ENCODE results near the gene ZWILCH. TPM values are rescaled to one million over a fixed set of nuclear protein-coding genes. Genes with fewer than 3 reads are reported as not detected.
A peak's percentile ranks its signal among the peaks of the same experiment; 100 is the strongest.

The ZWILCH gene
- total and polyA plus RNA-seq, 8 donors: 1.2 to 4.3 (median 3.1) TPM

DNA sequence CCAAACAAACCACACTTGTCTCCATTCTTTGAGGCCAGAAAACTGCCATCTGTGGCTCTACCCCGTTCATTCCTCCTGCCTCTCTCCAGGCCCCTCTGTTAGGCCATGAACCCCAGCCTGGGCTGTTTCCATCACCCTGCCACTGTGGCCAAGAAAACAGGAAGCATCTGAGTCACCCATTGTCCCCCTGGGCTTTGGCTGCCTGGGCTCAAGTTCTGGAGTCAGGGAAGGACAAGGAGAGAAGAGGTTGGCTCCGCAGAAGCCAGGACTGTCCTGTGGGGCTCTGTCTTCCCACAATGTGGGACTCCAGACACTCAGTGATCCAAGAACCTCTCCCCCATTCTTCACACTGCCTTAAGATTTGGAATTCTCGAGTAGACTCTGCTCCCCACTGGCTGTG lies 75.5 kb downstream of the ZWILCH start:
- Histone ChIP-seq H3K36me3 (no peaks in the 10 kb centered on the region), H3K9me3 (no peaks in the 10 kb centered on the region), H3K4me1 (no peaks in the 10 kb centered on the region), H3K4me3 (no peak overlapping the region), H3K27ac (no peak overlapping the region), H3K27me3 (no peaks in the 10 kb centered on the region)
- no peak for FAIRE-seq
- intact Hi-C loops (cut with DNase I): no loop called here
- no peak for DNase-seq
- TF ChIP-seq, protein P1, sequence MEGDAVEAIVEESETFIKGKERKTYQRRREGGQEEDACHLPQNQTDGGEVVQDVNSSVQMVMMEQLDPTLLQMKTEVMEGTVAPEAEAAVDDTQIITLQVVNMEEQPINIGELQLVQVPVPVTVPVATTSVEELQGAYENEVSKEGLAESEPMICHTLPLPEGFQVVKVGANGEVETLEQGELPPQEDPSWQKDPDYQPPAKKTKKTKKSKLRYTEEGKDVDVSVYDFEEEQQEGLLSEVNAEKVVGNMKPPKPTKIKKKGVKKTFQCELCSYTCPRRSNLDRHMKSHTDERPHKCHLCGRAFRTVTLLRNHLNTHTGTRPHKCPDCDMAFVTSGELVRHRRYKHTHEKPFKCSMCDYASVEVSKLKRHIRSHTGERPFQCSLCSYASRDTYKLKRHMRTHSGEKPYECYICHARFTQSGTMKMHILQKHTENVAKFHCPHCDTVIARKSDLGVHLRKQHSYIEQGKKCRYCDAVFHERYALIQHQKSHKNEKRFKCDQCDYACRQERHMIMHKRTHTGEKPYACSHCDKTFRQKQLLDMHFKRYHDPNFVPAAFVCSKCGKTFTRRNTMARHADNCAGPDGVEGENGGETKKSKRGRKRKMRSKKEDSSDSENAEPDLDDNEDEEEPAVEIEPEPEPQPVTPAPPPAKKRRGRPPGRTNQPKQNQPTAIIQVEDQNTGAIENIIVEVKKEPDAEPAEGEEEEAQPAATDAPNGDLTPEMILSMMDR (IDR thresholded peaks at IDR 0.05): no peak
- peak in 1 of 4 donors; percentile 22 for ATAC-seq
- WGBS, 2 donors: 82 to 83% methylated on average over 3 of the region's 3 CpGs

DNA sequence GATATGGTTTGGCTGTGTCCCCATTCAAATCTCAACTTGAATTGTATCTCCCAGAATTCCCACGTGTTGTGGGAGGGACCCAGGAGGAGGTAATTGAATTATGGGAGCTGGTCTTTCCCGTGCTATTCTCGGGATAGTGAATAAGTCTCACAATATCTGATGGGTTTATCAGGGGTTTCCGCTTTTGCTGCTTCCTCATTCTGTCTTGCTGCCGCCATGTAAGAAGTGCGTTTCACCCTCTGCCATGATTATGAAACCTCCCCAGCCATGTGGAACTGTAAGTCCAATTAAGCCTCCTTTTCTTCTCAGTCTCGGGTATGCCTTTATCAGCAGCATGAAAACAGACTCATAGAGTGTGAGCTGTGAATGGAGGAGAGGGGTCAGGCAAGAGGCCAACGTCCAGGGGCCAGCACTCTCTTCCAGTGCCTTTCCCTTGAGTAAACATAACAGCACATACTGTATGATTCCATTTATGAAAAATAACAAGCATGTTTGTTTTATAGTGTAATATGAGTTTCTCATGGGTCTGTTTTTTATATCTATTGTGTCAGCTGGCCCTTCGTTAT lies 76.9 kb downstream of the ZWILCH start:
- DNase-seq (no peak), FAIRE-seq (no peak), ATAC-seq (no peak)
- H3K36me3 ChIP-seq: no peaks in the 10 kb centered on the region
- no peaks in the 10 kb centered on the region for H3K9me3 ChIP-seq
- H3K27ac ChIP-seq: no peak overlapping the region
- WGBS, 2 donors: 78 to 82% methylated on average over 9 of the region's 9 CpGs
- H3K4me3 ChIP-seq: no peak overlapping the region
- TF ChIP-seq, protein P1 (IDR thresholded peaks at IDR 0.05): no peak
- H3K27me3 ChIP-seq: no peaks in the 10 kb centered on the region
- intact Hi-C loops (cut with DNase I): no loop called here
- H3K4me1 ChIP-seq: no peaks in the 10 kb centered on the region

DNA sequence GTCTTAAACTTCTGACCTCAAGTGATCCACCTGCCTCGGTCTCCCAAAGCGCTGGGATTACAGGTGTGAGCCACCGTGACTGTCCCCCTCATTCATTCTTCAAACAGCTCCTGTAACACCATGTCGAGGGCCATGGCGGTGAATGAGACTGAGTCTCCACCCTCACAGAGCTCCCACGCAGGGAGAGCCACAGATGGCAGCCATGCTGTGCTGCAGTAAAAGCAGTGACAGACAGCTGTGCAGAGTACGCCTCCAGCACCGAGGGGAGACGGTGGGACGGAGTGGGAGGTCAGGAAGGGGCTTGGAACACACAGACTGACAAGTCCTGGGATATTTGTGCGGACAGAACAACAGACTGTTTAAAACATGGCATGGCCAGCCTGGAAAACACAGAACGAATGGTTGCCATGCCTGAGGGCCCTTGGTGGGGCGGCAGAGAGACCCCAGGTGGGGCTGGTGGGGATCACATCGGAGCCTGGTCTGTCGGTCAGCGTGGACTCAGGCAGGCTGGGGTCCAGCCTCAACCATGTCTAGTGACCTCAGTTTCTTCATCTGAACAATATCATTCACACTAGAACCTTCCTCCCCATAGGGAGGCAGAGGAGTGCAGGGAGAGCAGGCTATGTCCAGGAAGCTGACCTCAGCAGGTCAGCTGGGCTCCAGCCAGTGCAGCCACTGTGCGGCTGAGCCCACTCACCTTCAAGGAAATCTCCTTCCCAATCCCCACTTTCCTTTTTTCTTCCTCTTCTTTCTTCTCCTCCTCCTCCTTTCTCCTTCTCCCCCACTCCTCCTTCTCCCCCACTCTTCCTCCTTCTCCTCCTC lies 81.2 kb downstream of the ZWILCH start:
- Histone ChIP-seq H3K9me3 (no peaks in the 10 kb centered on the region), H3K36me3 (no peaks in the 10 kb centered on the region), H3K4me3 (no peak overlapping the region), H3K27ac (no peak overlapping the region), H3K27me3 (no peaks in the 10 kb centered on the region), H3K4me1 (no peaks in the 10 kb centered on the region)
- 61 to 64% methylated on average over 17 of the region's 17 CpGs for whole genome bisulfite sequencing, 2 donors
- DNase-seq (no peak), FAIRE-seq (no peak), ATAC-seq (no peak)
- TF ChIP-seq, protein P1 (IDR thresholded peaks at IDR 0.05): no peak
- intact Hi-C loops (cut with DNase I): no loop called here

DNA sequence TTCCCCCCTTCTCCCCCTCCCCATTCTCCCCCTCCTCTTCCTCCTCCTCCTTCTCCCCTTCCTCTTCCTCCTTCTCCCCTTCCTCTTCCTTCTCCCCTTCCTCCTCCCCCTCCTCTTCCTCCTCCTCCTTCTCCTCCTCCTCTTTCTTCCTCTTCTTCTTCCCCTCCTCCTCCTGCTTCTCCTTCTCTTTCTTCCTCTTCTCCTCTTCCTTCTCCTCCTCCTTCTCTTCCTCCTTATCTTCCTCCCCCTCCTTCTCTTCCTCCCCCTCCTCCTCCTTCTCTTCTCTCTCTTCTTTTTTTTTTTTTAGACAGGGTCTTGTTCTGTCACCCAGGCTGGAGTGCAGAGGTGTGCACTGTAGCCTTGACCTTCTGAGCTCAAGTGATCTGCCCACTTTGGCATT lies 81.9 kb downstream of the ZWILCH start:
- H3K27me3 ChIP-seq: no peaks in the 10 kb centered on the region
- TF ChIP-seq, protein P1 (IDR thresholded peaks at IDR 0.05): no peak
- no peak for FAIRE-seq
- intact Hi-C loops (cut with DNase I): no loop called here
- no peak for ATAC-seq
- H3K4me1 ChIP-seq: no peaks in the 10 kb centered on the region
- H3K9me3 ChIP-seq: no peaks in the 10 kb centered on the region
- no peak for DNase-seq
- H3K4me3 ChIP-seq: no peak overlapping the region
- no peak overlapping the region for H3K27ac ChIP-seq
- no peaks in the 10 kb centered on the region for H3K36me3 ChIP-seq

DNA sequence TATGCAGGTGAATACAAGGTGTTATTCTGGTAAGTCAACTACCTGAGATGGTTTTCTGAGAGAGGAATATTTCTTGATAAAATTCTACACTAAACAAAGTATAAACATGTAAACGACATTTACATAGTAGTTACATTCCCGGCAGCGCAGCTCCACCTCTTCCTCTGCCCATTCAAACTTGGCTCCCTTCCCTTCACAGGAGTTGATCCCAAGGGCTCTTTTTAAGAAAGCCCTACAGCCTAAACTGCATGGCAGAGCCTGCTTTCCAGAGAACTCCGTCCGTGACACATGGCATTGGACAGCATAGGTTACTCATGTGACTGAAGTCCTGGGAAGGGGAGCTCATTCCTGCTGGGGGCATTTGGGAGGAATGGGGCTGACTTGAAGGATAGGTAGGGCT lies 82.6 kb downstream of the ZWILCH start:
- no peak for FAIRE-seq
- no peaks in the 10 kb centered on the region for H3K27me3 ChIP-seq
- H3K27ac ChIP-seq: no peak overlapping the region
- WGBS, 2 donors: 55 to 61% methylated on average over 5 of the region's 5 CpGs
- no peaks in the 10 kb centered on the region for H3K4me1 ChIP-seq
- intact Hi-C loops (cut with DNase I): no loop called here
- no peaks in the 10 kb centered on the region for H3K9me3 ChIP-seq
- DNase-seq: no peak
- ATAC-seq: no peak
- no peaks in the 10 kb centered on the region for H3K36me3 ChIP-seq
- no peak overlapping the region for H3K4me3 ChIP-seq
- TF ChIP-seq, protein P1 (IDR thresholded peaks at IDR 0.05): no peak
